DMS114 treated with DMSO at 0.1 percent for 48 hours (cell line): ENCODE data around the gene LGR6.
"Not testable (repeated sequence)": the region's sequence is repeated elsewhere in the genome, so short reads cannot be mapped to it uniquely, and the experiment has no call there.

Experiments
- DNase-seq: peaks from one replicate; lab custom pipeline; 2025; ENCODE audit not compliant: unreplicated experiment; lab: John Stamatoyannopoulos, UW

The LGR6 gene

DNA sequence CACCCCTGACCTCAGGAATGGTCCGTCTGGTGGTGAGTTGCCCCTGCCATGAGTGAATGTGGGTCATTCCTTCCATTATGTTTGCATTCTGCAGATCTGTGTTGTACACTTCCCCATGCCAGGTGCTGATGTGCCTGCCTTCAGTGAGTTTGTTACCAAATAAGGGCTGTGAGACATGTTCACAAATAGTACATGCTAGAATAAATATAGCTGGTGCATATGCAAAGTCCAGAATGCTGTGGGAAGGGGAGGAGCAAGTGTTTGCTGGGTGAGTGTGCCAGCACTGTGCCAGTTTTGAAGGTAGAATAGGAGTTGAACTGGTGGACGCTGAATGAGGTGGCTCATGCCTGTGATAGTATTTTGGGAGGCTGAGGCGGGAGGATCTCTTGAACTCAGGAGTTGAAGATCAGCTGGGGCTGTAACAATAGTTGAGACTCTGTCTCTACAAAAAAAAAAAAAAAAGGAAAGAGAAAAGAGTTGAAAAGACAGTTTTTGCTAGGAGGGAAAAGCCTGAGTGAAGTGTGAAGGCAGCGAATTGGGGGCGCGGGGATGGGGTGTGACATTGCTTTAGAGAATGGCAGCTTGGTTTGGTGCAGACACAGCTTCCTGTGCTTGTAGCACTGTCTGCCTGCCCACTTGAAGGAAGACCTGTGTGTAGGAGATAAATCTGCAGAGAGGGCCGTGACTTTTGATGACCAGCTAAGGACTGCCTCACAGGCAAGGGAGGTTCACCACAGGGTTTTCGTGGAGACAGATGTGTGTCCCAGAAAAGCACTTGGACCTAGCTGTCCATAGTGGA, 61.1 kb downstream of the LGR6 start:
- no peak for DNase-seq

DNA sequence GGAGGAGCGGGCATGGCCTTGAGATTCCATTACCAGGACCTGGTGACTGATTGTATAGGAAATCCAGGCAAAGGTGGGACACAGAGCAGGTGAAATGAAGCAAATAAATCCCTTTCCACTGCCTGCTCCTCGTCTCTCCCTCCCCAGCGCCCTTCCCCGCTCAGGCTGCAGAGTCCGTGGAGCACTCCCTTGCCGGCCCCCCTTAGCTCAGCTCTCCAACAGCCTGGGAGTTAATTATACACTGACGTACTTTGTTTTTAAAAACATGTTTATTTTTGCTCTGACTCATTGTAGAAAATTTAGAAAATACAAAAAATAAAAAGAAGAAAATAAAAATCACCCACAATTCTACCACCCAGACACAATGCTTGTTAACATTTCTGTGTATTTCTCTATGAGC, 61.7 kb downstream of the LGR6 start:
- no peak for DNase-seq

DNA sequence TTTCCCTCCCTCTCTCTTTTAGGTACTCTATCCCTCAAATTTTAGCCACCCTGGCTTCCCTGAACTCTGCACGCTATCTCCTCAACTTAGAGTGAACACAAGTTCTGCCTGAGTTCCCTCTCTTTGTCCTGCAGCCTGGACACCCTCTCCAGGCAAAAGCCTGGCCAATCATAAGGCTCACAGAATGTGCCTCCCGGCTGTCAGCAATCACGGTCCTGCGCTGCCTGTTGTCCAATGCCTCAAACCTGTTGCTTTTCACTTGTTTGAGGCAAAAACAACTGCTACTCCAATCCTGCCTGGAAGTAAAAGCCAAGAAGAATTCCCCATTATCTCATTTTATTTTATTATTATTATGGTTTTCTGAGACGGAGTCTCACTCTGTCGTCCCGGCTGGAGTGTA, 66.1 kb downstream of the LGR6 start:
- DNase-seq, result no peak

DNA sequence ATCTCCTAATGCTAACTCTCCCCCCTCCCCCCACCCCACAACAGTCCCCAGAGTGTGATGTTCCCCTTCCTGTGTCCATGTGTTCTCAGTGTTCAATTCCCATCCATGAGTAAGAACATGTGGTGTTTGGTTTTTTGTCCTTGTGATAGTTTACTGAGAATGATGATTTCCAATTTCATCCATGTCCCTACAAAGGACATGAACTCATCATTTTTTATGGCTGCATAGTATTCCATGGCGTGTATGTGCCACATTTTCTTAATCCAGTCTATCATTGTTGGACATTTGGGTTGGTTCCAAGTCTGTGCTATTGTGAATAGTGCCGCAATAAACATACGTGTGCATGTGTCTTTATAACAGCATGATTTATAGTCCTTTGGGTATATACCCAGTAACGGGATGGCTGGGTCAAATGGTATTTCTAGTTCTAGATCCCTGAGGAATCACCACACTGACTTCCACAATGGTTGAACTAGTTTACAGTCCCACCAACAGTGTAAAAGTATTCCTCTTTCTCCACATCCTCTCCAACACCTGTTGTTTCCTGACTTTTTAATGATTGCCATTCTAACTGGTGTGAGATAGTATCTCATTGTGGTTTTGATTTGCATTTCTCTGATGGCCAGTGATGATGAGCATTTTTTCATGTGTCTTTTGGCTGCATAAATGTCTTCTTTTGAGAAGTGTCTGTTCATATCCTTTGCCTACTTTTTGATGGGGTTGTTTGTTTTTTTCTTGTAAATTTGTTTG, 67.8 kb downstream of the LGR6 start:
- DNase-seq, result not testable (repeated sequence)

DNA sequence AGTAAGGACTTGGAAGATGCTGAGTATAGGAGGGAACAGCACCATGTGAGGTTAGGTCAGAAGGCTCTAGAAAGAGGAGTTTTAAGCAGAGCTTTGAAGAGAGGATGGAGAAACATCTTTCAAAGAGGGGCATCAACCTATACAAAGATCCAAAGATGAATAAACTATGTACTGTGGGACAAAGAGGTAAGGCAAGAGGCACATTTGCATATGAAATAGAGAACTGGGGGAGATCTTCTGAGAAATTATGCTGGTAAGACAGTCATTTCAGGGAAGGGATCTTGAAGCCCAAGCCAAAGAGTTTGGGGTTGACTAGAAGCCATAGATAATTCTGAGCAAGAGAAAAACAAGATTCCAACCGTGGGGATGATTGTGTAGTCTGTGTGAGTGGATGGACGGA, 70.0 kb downstream of the LGR6 start:
- no peak for DNase-seq

DNA sequence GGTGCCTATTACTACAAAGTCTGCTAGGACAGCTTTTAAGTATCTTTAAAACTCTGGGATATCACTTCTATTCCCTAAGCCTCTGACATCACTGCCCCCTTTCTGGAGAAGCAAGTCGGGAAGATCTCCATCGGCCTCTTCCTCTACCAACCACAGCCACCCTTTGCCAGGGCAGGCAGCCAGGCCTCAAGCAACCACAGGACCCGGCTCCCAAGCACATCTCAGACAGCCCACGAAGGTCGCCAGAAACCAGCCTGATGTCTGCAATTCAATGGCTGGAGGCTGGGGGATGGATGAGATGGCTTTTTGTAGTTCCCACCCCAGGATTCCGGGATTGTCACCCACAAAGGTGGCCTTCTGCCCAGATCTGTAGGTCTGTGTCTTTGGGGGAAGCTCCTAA, 70.7 kb downstream of the LGR6 start:
- no peak for DNase-seq

DNA sequence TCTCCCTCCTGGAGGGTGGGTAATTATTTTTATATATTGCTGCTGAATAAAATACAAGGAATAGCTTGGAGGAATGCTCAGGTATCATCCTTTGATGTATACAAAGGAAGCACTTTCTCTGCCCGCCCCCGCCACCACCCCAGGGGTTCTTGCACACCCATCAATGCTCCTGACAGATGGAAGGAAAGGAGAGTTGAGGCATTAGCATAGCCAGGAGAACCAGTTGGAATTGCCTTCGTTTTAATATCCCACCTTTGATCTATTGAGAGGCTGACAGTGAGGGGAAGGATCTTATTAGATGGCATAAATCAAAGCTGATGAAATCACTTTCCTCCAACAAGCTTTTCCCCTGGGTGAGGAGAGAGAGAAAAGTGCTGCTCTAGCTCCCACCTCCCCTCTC, 71.1 kb downstream of the LGR6 start:
- no peak for DNase-seq

GRCh38 chr1:202266061-202266765, 72.6 kb downstream of the LGR6 start:
- no peak for DNase-seq

DNA sequence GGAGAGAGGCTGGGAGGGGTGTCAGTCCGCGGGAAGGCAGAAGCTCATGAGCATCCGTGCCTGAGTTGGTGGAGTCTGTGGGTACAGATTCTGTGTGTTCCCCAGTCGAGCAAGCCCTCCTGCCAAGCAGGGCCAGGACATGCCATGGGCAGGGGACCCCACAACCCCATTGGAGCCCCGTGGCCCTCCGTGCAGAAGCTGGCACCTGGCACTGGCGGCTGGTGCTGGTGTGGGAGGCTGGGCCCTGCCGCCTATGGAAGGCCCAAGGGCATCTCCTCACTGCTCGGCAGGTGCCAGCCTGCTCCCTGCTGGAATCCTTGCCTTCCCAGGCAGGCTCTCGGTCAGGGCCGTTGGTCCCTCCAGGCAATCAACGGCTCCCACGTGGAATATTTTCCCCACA, 74.4 kb downstream of the LGR6 start:
- DNase-seq, result no peak

DNA sequence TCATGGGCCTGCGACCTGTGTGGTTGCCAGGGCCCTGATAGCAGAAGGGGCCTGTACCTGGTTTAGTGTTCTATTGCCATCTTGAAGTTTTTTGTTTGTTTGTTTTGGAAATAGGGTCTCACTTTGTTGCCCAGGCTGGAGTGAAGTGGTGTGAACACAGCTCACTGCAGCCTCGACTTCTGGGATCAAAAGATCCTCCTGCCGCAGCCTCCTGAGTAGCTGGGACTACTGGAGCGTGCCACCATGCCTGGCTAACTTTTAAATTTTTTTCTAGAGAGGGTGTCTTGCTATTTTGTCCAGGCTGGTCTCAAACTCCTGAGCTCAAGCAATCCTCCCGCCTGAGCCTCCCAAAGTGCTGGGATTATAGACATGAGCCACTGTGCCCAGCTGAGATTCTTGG, 75.2 kb downstream of the LGR6 start:
- no peak for DNase-seq

DNA sequence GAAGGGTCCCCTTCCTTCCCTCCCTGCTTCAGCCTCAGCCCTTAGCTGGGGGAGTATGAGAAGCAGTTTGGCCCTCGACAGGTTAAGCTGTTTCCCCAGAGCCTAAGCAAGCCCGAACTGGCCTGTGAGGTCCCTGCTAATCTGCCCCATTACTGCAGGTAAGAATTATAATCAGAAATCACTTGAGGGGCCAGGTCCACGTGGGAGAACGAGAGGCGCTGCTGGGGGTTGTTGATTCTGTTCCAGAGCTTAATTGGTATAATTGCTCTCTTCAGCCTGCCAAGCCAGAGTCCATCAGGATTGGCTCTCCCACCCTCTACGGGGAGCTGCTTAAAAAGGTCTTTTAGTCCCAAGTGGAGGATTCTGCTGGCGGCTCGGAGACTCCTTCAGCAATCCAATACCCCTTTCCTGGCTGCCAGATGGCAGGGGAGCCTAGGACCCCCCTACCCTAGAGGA, 77.3 kb downstream of the LGR6 start:
- no peak for DNase-seq

DNA sequence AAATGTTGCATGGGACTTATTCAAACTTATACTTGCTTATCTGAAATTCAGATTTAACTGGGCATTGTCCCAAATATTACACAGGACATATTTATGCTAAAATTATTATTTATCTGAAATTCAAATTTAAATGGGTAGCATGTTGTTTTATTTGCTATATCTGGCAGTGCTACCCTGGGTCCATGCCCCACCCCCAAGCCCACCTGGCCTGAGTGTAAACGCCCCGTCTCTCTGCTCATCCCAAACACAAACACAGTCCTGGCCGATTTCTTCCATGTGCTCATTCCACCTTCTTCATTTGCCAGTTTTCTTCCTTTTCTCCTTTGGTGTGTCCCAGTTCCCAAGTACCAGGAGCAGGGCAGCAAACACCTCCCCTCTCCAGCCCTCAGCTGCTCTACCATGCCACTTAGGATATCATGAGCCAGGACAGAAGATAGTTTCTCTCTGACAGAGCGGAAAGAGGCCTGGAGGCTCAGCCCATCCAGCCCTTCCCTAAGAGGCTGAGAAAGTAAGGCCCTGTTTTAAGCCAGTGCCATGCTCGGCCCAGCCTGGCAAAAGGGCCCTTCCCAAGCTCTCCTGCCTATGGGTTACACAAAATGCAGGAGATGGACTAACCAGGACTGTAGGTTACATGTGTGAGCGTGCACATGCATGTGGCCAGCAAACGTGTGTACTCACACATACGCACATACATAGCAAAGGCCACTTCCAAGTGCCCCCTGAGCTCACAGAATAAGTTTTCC, 78.7 kb downstream of the LGR6 start:
- DNase-seq, result no peak

GRCh38 chr1:202274611-202275010, 81.0 kb downstream of the LGR6 start:
- DNase-seq, result peak; percentile 1

GRCh38 chr1:202275061-202275770, 81.6 kb downstream of the LGR6 start:
- DNase-seq, result no peak

DNA sequence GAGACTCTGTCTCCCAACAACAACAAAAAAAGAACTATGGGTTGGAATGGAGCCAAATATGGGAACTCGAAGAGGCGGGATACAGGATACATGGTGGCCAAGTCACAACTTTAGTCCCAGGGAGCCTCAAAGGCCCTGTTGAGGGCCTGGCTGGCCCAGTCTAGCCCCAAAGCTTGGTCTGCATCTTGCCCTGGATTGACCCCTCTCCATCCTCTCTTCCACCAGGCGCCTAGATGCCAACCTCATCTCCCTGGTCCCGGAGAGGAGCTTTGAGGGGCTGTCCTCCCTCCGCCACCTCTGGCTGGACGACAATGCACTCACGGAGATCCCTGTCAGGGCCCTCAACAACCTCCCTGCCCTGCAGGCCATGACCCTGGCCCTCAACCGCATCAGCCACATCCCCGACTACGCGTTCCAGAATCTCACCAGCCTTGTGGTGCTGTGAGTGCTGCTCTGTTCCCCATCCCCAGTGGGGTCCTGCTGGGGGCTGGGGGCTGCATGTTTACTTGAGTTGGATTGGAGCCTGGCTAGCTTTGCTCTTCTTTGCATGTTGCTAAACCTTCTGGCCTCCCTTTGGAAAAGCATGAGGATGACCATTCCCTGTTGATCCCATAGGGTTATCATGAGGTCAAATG, 82.6 kb downstream of the LGR6 start:
- no peak for DNase-seq

DNA sequence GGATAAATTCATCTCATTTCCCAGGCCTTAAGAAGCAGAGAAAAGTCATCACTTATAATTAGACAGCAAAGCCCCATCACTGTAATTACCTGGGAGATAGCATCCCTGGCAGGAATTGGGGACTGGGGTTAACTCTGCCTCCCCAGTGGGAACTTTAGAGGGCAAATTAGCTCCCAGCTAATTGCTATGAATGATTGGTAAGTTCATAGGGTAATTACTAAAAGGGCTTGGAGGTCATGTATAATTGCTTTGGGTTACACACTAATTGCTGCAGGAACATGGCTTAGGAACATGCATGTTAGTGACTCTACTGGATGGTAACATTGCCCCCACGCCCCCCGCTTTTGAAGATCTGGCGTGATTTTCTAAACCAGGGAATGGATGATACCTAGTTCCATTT, 83.3 kb downstream of the LGR6 start:
- DNase-seq, result no peak

GRCh38 chr1:202278751-202279150, 85.2 kb downstream of the LGR6 start:
- no peak for DNase-seq

GRCh38 chr1:202279806-202280205, 86.2 kb downstream of the LGR6 start:
- DNase-seq, result no peak

GRCh38 chr1:202280595-202280994, 87.0 kb downstream of the LGR6 start:
- DNase-seq, result no peak
